BLaER1 (cell line): Measurements from ENCODE around the gene LCE2D.
"Not testable (repeated sequence)": the region's sequence is repeated elsewhere in the genome, so short reads cannot be mapped to it uniquely, and the experiment has no call there.

Experiments used
- H3K27ac ChIP-seq: shearing (Covaris generic); formaldehyde crosslinking; 2 replicates; pipeline ENCODE4 v1.8.1; 2022
- H3K27me3 ChIP-seq: shearing (Covaris generic); formaldehyde crosslinking; 2 replicates; pipeline ENCODE4 v1.8.1; 2022
- H3K36me3 ChIP-seq: shearing (Covaris generic); formaldehyde crosslinking; 2 replicates; pipeline ENCODE4 v1.8.1; 2022
- H3K4me1 ChIP-seq: shearing (Covaris generic); formaldehyde crosslinking; 2 replicates; pipeline ENCODE4 v1.8.1; 2022
- H3K4me2 ChIP-seq: shearing (Covaris generic); formaldehyde crosslinking; 2 replicates; pipeline ENCODE4 v1.8.1; 2022
- H3K4me3 ChIP-seq: shearing (Covaris generic); formaldehyde crosslinking; 2 replicates; pipeline ENCODE4 v1.8.1; 2022
- H3K9ac ChIP-seq: shearing (Covaris generic); formaldehyde crosslinking; 2 replicates; pipeline ENCODE4 v1.8.1; 2022
- H3K9me3 ChIP-seq: shearing (Covaris generic); formaldehyde crosslinking; 2 replicates; pipeline ENCODE4 v1.8.1; 2022
- H4K20me1 ChIP-seq: shearing (Covaris generic); formaldehyde crosslinking; 2 replicates; pipeline ENCODE4 v1.8.1; 2022
- Cebpa-rat ChIP-seq: shearing (Covaris generic); IDR thresholded peaks from 2 replicates; pipeline ENCODE4 v1.8.1; 2022

LCE2D gene

GRCh38 chr1:152646656-152647055 lies 16.5 kb upstream of the LCE2D start:
- no peak for TF ChIP-seq Cebpa-rat
- 0 out of 2 replicates have a peak, but pooled peaks cover 6% of the 10 kb centered on the region for H3K9me3 ChIP-seq

GRCh38 chr1:152654110-152654509 lies 9.1 kb upstream of the LCE2D start:
- no peak for TF ChIP-seq Cebpa-rat
- no peaks in the 10 kb centered on the region for H3K27me3 ChIP-seq
- H3K9me3 ChIP-seq, result no peaks in the 10 kb centered on the region
- no peaks in the 10 kb centered on the region for H4K20me1 ChIP-seq
- H3K4me1 ChIP-seq, result no peaks in the 10 kb centered on the region
- H3K9ac ChIP-seq, result no peak overlapping the region
- no peak overlapping the region for H3K27ac ChIP-seq
- no peaks in the 10 kb centered on the region for H3K36me3 ChIP-seq
- no peak overlapping the region for H3K4me3 ChIP-seq
- H3K4me2 ChIP-seq, result no peak overlapping the region

More at GRCh38 chr1:152646656-152647055, 16.5 kb upstream of the LCE2D start:
- H3K4me3 ChIP-seq, result no peak overlapping the region
- H3K4me1 ChIP-seq, result peaks cover 6% of the 10 kb centered on the region
- H4K20me1 ChIP-seq, result no peaks in the 10 kb centered on the region
- no peak overlapping the region for H3K4me2 ChIP-seq
- no peaks in the 10 kb centered on the region for H3K27me3 ChIP-seq
- H3K36me3 ChIP-seq, result no peaks in the 10 kb centered on the region
- H3K27ac ChIP-seq, result no peak overlapping the region
- no peak overlapping the region for H3K9ac ChIP-seq

- Histone ChIP-seq H3K4me3 (no peak overlapping the region), H3K9me3 (no peaks in the 10 kb centered on the region), H3K9ac (no peak overlapping the region), H4K20me1 (no peaks in the 10 kb centered on the region), H3K4me2 (no peak overlapping the region), H3K27me3 (no peaks in the 10 kb centered on the region), H3K4me1 (no peaks in the 10 kb centered on the region), H3K36me3 (no peaks in the 10 kb centered on the region), H3K27ac (no peak overlapping the region)
- no peak for TF ChIP-seq Cebpa-rat
These were observed 6.7 kb upstream of the LCE2D start for GRCh38 chr1:152656459-152656858.

- H3K36me3 ChIP-seq, result no peaks in the 10 kb centered on the region
- no peak overlapping the region for H3K4me2 ChIP-seq
- no peaks in the 10 kb centered on the region for H3K4me1 ChIP-seq
- H4K20me1 ChIP-seq, result no peaks in the 10 kb centered on the region
- no peak overlapping the region for H3K9ac ChIP-seq
- H3K27ac ChIP-seq, result no peak overlapping the region
- TF ChIP-seq Cebpa-rat, result no peak
- no peaks in the 10 kb centered on the region for H3K9me3 ChIP-seq
- H3K4me3 ChIP-seq, result no peak overlapping the region
- no peaks in the 10 kb centered on the region for H3K27me3 ChIP-seq
These were observed 5.5 kb upstream of the LCE2D start for GRCh38 chr1:152657677-152658076.

GRCh38 chr1:152658649-152659048 lies 4.5 kb upstream of the LCE2D start:
- Histone ChIP-seq H3K9ac (no peak overlapping the region), H3K27me3 (no peaks in the 10 kb centered on the region), H3K27ac (no peak overlapping the region), H3K4me1 (no peaks in the 10 kb centered on the region), H3K4me2 (no peak overlapping the region), H3K36me3 (no peaks in the 10 kb centered on the region), H3K4me3 (no peak overlapping the region), H4K20me1 (no peaks in the 10 kb centered on the region), H3K9me3 (no peaks in the 10 kb centered on the region)
- no peak for TF ChIP-seq Cebpa-rat

GRCh38 chr1:152666171-152666570 lies 3.0 kb downstream of the LCE2D start:
- not testable (repeated sequence) for H4K20me1 ChIP-seq, H3K27me3 ChIP-seq, H3K36me3 ChIP-seq, H3K4me2 ChIP-seq, H3K4me1 ChIP-seq, H3K9ac ChIP-seq, H3K9me3 ChIP-seq, H3K4me3 ChIP-seq, H3K27ac ChIP-seq

- no peak overlapping the region for H3K9ac ChIP-seq
- no peak for TF ChIP-seq Cebpa-rat
- no peaks in the 10 kb centered on the region for H3K9me3 ChIP-seq
- H3K36me3 ChIP-seq, result no peaks in the 10 kb centered on the region
- H3K4me3 ChIP-seq, result no peak overlapping the region
- H3K27me3 ChIP-seq, result no peaks in the 10 kb centered on the region
- no peaks in the 10 kb centered on the region for H3K4me1 ChIP-seq
- H3K27ac ChIP-seq, result no peak overlapping the region
- H4K20me1 ChIP-seq, result no peaks in the 10 kb centered on the region
- H3K4me2 ChIP-seq, result no peak overlapping the region
These were observed 4.5 kb downstream of the LCE2D start for GRCh38 chr1:152667648-152668047.

- H3K9me3 ChIP-seq, result no peaks in the 10 kb centered on the region
- H3K27ac ChIP-seq, result no peak overlapping the region
- H3K36me3 ChIP-seq, result no peaks in the 10 kb centered on the region
- no peaks in the 10 kb centered on the region for H4K20me1 ChIP-seq
- H3K9ac ChIP-seq, result no peak overlapping the region
- TF ChIP-seq Cebpa-rat, result no peak
- H3K4me1 ChIP-seq, result no peaks in the 10 kb centered on the region
- no peaks in the 10 kb centered on the region for H3K27me3 ChIP-seq
- H3K4me3 ChIP-seq, result no peak overlapping the region
- H3K4me2 ChIP-seq, result no peak overlapping the region
These were observed 9.8 kb downstream of the LCE2D start for GRCh38 chr1:152673016-152673415.

- H4K20me1 ChIP-seq, H3K4me1 ChIP-seq, H3K36me3 ChIP-seq, H3K4me2 ChIP-seq, H3K27ac ChIP-seq, H3K9me3 ChIP-seq, H3K27me3 ChIP-seq, H3K4me3 ChIP-seq, H3K9ac ChIP-seq: not testable (repeated sequence)
These were observed 11.8 kb downstream of the LCE2D start, which contains the start of gene LCE2C for GRCh38 chr1:152674983-152675382. Gene LCE2C (plus strand): TSS chr1:152675279. CDS start chr1:152676016, 737 bp downstream.

- H3K27ac ChIP-seq, result no peak overlapping the region
- no peaks in the 10 kb centered on the region for H3K36me3 ChIP-seq
- H3K4me2 ChIP-seq, result no peak overlapping the region
- no peak overlapping the region for H3K4me3 ChIP-seq
- no peaks in the 10 kb centered on the region for H3K9me3 ChIP-seq
- no peak for TF ChIP-seq Cebpa-rat
- no peaks in the 10 kb centered on the region for H4K20me1 ChIP-seq
- no peaks in the 10 kb centered on the region for H3K27me3 ChIP-seq
- no peak overlapping the region for H3K9ac ChIP-seq
- H3K4me1 ChIP-seq, result no peaks in the 10 kb centered on the region
These were observed 16.3 kb downstream of the LCE2D start for GRCh38 chr1:152679459-152679858.

GRCh38 chr1:152681616-152682015 lies 18.4 kb downstream of the LCE2D start:
- H3K27me3 ChIP-seq, result no peaks in the 10 kb centered on the region
- no peak overlapping the region for H3K27ac ChIP-seq
- H3K4me3 ChIP-seq, result no peak overlapping the region
- H4K20me1 ChIP-seq, result no peaks in the 10 kb centered on the region
- no peak overlapping the region for H3K4me2 ChIP-seq
- no peaks in the 10 kb centered on the region for H3K4me1 ChIP-seq
- H3K9me3 ChIP-seq, result no peaks in the 10 kb centered on the region
- H3K36me3 ChIP-seq, result no peaks in the 10 kb centered on the region
- H3K9ac ChIP-seq, result no peak overlapping the region
- no peak for TF ChIP-seq Cebpa-rat
